ENCODE measurements around the gene RPL14.

DNA sequence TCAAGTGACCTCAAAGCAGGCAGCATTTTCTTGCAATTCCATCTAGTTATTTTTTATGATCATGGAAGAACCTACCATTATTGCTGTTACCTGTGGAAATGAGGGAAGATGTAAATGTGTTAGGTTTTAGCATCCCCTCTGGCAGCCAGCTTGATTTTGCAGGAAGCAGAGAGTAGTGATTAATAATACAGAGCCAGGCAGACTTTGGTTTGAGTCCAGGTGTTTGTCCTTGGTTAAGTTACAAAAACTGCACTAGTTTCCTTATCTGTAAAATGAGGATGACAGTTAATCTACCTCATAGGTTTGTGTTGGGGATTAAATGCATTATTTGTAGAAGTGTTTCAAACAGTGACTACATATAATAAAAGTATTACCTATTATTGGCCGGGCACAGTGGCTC lies 60.9 kb downstream of the RPL14 start:
- TF ChIP-seq, protein P1, sequence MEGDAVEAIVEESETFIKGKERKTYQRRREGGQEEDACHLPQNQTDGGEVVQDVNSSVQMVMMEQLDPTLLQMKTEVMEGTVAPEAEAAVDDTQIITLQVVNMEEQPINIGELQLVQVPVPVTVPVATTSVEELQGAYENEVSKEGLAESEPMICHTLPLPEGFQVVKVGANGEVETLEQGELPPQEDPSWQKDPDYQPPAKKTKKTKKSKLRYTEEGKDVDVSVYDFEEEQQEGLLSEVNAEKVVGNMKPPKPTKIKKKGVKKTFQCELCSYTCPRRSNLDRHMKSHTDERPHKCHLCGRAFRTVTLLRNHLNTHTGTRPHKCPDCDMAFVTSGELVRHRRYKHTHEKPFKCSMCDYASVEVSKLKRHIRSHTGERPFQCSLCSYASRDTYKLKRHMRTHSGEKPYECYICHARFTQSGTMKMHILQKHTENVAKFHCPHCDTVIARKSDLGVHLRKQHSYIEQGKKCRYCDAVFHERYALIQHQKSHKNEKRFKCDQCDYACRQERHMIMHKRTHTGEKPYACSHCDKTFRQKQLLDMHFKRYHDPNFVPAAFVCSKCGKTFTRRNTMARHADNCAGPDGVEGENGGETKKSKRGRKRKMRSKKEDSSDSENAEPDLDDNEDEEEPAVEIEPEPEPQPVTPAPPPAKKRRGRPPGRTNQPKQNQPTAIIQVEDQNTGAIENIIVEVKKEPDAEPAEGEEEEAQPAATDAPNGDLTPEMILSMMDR (IDR thresholded peaks at IDR 0.05; ENCODE audit: insufficient read depth, low read length), result no peak
- no peak for TF ChIP-seq POLR2AphosphoS5 (IDR thresholded peaks at IDR 0.05; ENCODE audit: low read depth)

Measured in HL-60 (cell line).